ENCODE measurements around the gene FOLR1.
"Not testable (repeated sequence)": the region's sequence is repeated elsewhere in the genome, so short reads cannot be mapped to it uniquely, and the experiment has no call there.

FOLR1 gene

GRCh38 chr11:72172043-72172442 is 19.9 kb upstream of the FOLR1 start:
- not testable (repeated sequence) for H3K4me3 ChIP-seq (replicated peaks; ENCODE audit: insufficient read depth, low read length); H3K27ac ChIP-seq (replicated peaks); H3K27me3 ChIP-seq (ENCODE audit: insufficient read depth, poor library complexity, severe bottlenecking)
- peak; percentile 46; the same call in 1 of the 2 replicates for TF ChIP-seq SPI1 (IDR thresholded peaks at IDR 0.05; ENCODE audit: borderline replicate concordance, low read depth)
- DNase-seq (ENCODE audit: low read depth in 1 of 2, low spot score in 1 of 2): peak; percentile 53 to 77

GRCh38 chr11:72173291-72173690 is 18.6 kb upstream of the FOLR1 start:
- no peak for DNase-seq (ENCODE audit: low read depth in 1 of 2, low spot score in 1 of 2)
- Histone ChIP-seq H3K4me3 (replicated peaks; ENCODE audit: insufficient read depth, low read length) (no peak overlapping the region), H3K27me3 (ENCODE audit: insufficient read depth, poor library complexity, severe bottlenecking) (no peaks in the 10 kb centered on the region), H3K27ac (replicated peaks) (no peak overlapping the region)
- no peak for TF ChIP-seq POLR2AphosphoS5 (IDR thresholded peaks at IDR 0.05; ENCODE audit: low read depth)

- Histone ChIP-seq H3K4me3 (replicated peaks; ENCODE audit: insufficient read depth, low read length) (no peak overlapping the region), H3K27ac (replicated peaks) (no peak overlapping the region), H3K27me3 (ENCODE audit: insufficient read depth, poor library complexity, severe bottlenecking) (no peaks in the 10 kb centered on the region)
- DNase-seq (ENCODE audit: low read depth in 1 of 2, low spot score in 1 of 2): no peak
- TF ChIP-seq CTCF (IDR thresholded peaks at IDR 0.05; ENCODE audit: insufficient read depth, low read length) (no peak), SPI1 (IDR thresholded peaks at IDR 0.05; ENCODE audit: borderline replicate concordance, low read depth) (no peak), POLR2AphosphoS5 (IDR thresholded peaks at IDR 0.05; ENCODE audit: low read depth) (no peak), REST (IDR thresholded peaks at IDR 0.05; ENCODE audit: insufficient replicate concordance, low read depth) (no peak), GABPA (IDR thresholded peaks at IDR 0.05; ENCODE audit: low read depth) (no peak)
These were observed 17.5 kb upstream of the FOLR1 start for GRCh38 chr11:72174302-72175070.

- no peak for DNase-seq (ENCODE audit: low read depth in 1 of 2, low spot score in 1 of 2)
- Histone ChIP-seq H3K27ac (replicated peaks) (no peak overlapping the region), H3K4me3 (replicated peaks; ENCODE audit: insufficient read depth, low read length) (no peak overlapping the region), H3K27me3 (ENCODE audit: insufficient read depth, poor library complexity, severe bottlenecking) (no peaks in the 10 kb centered on the region)
- TF ChIP-seq SPI1 (IDR thresholded peaks at IDR 0.05; ENCODE audit: borderline replicate concordance, low read depth) (no peak), CTCF (IDR thresholded peaks at IDR 0.05; ENCODE audit: insufficient read depth, low read length) (no peak), GABPA (IDR thresholded peaks at IDR 0.05; ENCODE audit: low read depth) (no peak), REST (IDR thresholded peaks at IDR 0.05; ENCODE audit: insufficient replicate concordance, low read depth) (no peak), POLR2AphosphoS5 (IDR thresholded peaks at IDR 0.05; ENCODE audit: low read depth) (no peak)
These were observed 14.3 kb upstream of the FOLR1 start for GRCh38 chr11:72177656-72178055.
